GM19463 (cell line): ENCODE measurements around the gene FBLN1.

Experiments used
- ATAC-seq: cut with Tn5 transposase; IDR thresholded peaks from one replicate; pipeline ENCODE4 v1.9.1; 2021; ENCODE audit warnings: mild to moderate bottlenecking, moderate library complexity; ENCODE audit not compliant: unreplicated experiment

Gene FBLN1

GRCh38 chr22:45629469-45630089 lies 126.9 kb downstream of the FBLN1 start:
- ATAC-seq, result no peak

DNA sequence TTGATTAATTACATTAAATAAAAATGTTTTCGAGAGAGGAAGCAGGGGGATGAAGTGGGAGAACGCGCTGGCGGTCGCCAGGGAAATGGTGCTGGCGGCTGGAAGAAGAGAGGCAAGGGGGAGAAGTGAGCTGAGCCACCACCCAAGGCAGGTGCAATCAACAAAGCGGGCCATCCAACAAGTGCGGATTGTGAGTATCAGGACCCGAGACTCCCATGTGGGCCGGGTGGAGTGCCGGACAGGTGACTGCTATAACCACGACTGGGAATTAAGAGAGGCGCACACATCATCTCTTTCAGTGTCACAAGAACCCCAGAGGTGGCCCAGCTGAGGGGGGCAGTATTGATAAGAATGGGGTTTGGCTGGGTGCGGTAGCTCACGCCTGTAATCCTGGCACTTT lies 127.8 kb downstream of the FBLN1 start:
- no peak for ATAC-seq

DNA sequence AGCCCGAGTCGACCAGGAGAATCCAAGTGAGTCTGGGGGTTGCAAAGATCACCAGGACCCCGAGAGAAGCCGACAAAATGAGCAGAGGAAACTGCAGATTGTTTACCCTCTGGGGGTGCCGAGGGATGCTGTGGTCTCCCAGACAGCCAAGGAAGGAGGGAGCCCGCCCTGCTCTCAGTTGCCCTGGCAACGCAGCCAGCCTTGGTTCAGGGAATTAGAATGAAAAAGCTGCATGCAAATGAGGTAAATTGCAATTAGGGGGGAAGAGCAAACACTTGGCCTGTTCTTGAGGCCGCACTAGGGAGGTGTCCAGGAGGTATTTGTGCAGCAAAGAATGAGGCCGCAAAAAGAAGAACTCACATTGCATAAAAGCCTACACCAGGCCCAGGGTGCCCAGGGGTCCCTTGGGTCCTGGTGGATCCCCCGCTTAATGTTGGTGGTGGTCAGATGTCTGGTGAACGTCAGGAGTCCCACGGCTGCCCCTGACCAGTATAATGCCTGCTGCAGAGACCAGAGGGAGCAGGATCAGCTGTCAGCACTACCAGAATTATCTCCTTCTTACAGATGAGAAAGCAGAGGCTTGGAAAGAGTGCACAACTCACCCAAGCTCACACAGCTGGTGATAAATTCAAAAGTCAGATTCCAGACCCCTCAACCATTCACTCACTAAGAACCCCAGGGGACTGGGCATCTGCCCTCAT lies 128.6 kb downstream of the FBLN1 start:
- ATAC-seq, result no peak

DNA sequence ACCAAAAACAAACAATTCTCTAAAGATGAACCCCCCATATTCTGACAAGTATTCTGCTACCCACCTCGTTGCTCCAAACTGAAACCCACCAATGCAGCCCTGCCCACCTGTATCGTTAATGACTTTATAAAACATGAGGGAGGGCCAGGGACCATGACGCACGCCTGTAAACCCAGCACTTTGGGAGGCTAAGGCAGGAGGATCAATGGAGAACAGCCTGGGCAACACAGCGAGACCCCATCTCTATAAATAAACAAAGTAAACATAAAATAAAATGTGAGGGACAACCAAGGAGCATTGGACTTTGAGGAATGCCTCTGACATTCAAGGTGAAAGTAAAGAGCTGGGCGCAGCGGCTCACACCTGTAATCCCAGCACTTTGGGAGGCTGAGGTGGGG lies 129.2 kb downstream of the FBLN1 start:
- ATAC-seq, result no peak

DNA sequence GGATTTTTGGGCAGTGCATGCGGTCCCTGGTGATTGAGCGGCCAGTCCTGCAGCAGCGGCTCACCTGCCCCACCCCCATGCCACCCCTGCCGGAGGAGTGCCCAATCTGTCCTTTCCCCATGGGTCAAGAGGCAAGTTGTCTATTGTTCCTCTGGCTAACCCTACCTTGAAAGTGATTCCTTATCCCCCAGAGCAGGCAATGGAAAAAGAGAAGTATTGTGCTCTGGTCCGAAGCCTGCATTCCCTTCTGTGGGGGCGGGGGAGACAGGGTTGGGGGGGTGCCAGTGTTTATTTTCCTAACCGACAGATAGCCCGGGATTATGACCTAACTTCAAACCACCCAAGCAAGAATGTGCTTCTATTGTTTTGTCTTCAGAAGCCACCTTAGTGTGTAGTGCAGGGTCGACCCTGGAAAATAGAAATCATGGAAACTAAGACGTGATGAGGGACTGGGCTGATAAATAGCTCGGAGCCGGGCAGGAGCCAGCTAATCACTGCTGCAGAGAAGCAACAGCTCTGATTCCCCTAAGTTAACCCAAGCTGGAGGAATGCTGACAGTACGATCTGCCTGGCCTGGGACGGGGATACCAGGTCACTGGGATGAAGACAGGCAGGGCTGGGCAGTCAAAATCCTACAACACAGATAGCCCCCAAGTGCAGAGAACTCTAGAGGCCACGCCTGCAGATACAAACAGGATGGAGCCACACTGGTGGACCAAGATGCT lies 130.3 kb downstream of the FBLN1 start:
- ATAC-seq, result no peak

- ATAC-seq, result no peak
Observed at GRCh38 chr22:45636683-45637082, 134.0 kb downstream of the FBLN1 start.

DNA sequence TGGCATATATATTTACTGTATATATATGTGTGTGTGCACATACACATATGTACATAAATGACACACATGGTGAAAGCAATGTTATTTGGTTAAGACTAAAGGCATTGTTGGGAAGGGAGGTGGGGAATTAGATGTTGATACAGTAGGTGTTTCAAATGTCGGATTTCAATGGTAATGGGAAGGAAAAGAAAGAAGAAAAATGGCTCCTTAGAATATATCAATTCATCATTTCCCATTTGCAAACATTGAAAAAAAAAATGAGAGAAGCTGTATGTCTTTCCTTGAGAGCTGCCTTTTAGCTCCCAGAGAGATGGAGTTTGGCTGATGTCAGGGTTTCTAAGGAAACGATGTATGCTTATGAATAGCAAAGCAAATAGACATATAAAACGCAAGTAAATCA lies 135.5 kb downstream of the FBLN1 start:
- no peak for ATAC-seq

DNA sequence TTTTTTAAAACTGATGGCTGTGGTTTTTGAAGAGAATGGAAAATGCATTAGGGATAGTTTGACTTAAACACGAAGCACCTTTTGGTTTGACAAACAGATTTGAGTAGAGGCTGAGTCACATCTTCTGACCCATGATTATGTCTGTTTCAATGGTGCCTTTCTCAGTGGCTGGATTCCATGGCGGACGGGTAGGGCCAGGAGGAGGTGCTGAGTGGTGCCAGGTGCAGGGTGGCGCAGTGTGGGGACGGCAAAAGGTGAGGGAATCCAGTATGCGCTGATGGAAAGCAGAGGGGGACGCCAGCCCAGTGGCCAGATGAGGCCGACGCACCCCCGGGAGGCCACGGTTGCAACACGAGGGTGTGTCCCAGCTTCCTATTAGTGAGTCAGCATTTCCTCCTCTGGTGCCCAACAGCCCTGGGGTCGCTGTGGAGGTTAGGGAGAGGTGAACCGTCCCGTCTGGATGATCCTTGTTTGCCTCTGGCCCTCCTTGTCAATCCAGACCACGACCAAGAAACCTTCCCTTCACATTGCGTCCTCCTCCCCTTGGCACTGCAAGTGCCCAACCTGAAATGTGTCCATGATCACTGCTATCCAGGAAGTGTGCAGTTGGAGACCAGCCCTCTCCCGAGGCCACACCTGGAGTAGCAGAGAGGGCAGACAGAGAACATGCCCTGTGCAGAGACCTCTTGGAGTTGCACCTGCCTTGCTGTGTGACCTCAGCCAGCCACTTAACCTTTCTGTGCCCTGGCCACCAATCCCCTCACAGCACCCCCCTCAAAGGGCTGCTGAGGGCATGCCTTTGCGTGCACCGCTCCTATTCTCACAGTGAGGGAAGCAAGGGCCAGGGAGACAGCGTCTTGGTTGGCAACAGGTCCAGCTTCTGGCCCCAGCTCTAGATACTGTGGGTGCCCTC lies 136.4 kb downstream of the FBLN1 start:
- ATAC-seq, result no peak

- ATAC-seq, result no peak
Observed at GRCh38 chr22:45639747-45640102, 137.0 kb downstream of the FBLN1 start.

DNA sequence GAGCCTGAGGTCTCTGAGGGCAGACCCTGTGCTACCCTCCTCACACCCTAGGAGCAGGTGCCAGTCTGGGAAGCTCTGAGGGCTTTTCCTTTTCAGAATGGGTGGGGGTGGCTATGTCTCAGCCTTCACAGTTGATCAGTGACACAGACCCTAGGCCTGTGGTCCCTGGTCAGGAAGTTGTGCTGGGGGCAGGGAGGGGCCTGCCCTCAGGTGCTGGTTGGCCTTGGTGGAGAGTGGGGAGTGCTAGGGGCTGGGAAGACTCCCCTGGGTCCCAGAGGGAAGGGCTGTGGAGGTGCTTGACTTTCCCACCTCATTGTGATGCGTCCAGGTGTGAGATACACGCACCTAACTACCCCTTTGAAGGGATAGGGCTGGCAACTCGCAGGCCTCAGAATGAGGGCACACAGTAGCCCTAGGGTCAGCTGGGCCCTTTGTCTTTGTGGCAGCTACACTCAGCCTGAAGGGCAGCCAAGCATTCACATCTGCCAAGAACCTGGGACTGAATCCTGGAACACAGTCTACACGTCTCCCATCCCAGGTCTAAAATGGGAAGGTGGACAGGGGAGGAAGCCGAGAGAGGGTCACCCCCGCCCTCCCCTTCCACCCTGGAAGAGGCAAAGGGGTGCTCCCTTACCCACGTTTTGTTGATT lies 137.7 kb downstream of the FBLN1 start:
- ATAC-seq, result no peak

DNA sequence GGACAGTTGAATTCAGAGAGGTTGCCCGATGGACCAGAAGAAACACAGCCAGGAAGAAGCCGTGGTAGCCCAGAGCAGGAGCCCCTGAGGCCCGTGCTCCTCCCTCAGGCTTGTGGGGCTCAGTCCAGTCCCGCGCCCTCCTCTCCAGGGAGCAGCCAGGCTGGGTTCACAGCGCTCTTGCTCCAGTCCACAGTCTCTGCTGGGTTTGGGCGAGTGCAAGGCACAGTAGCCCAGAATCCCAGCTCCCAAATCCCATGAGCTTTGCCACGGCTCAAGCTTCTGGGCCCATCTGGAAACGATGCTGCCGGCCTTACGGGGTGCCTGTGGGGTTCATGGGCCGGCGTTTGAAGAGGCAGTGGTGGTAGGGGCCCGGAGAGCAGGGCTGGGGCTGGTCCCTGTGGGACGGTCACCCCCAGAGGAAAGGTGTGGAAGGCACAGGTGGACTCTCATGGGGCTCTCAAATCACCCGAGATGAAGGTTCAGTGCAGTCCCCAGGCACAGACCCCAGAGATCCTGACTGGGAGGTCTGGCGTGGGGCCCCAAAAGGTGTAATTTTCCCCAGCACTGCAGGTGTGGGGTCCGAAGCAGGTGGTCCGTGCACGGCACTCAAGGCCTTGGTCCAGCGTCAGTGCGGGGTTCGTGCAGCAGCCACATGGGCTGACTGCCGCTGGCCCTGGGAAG lies 138.4 kb downstream of the FBLN1 start:
- ATAC-seq, result no peak

DNA sequence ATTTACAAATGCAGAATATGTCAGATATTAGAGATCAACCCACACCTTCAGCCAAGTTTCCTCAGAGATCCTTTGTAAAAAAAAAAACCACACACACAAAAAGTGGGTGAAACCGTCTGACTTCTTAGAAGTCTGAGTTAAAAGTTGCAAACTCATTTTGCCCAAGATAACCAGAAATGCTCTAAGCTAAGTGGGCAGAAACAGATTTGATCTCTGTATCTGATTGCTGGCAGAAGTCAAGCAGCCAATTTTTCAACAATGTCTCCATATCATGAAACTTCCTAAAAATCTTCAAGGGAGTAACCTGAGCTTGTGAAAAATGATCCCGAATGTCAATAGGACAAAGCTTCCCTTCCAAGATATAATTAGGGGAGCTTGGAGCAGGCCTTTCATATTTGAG lies 140.3 kb downstream of the FBLN1 start:
- ATAC-seq, result no peak

- no peak for ATAC-seq
Observed at GRCh38 chr22:45644714-45645113, 142.0 kb downstream of the FBLN1 start.

- ATAC-seq, result no peak
Observed at GRCh38 chr22:45645150-45645525, 142.5 kb downstream of the FBLN1 start.

- ATAC-seq, result no peak
Observed at GRCh38 chr22:45645526-45646414, 143.1 kb downstream of the FBLN1 start.

- ATAC-seq, result no peak
Observed at GRCh38 chr22:45647532-45648225, 145.0 kb downstream of the FBLN1 start.

GRCh38 chr22:45648301-45649117 lies 145.8 kb downstream of the FBLN1 start:
- no peak for ATAC-seq

- no peak for ATAC-seq
Observed at GRCh38 chr22:45649809-45650208, 147.1 kb downstream of the FBLN1 start.
